HG03565 (cell line): ENCODE measurements around the gene SOWAHB.

ENCODE experiments used
- ATAC-seq: cut with Tn5 transposase; IDR thresholded peaks from one replicate; pipeline ENCODE4 v1.9.1; 2021; ENCODE audit warnings: mild to moderate bottlenecking, moderate library complexity; ENCODE audit not compliant: unreplicated experiment

SOWAHB gene

DNA sequence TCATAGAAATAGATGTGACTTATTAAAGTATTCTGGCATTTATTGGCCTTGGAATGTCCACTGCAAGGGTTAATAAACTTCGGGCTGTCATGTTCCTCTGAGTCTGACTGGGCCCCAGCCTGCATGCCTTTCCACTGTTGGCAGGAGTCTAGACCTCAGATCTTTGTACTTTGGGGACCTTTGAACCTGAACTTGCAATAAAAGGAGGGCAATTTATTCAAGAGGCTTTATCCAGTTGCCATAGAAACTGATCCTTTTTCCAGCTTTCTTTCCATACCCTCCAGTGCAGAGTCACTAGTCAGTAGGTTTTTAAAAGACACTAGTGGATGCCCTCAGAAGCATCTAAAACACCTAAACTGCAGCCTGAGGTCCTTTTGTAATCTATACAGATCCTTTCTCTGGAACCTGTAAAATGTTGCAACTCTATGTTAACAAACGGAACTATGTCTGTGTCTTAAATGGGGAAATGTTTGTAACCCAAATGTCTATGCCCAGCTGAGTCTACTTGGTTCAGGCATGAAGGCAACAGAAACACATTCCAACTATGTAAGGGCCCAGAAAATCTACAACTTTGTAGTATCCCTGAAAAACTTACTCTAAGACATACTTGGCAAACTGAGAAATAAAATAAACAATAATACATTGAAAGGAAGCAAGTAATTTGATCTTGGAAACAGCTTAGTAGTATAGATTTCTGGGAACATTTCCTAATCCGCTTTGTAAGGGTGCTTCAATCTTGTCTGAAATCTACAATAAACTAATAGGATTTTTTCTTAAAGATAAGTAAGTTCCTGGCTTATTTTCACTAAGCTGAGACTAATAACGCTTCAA is 41.5 kb downstream of the SOWAHB start:
- no peak for ATAC-seq

DNA sequence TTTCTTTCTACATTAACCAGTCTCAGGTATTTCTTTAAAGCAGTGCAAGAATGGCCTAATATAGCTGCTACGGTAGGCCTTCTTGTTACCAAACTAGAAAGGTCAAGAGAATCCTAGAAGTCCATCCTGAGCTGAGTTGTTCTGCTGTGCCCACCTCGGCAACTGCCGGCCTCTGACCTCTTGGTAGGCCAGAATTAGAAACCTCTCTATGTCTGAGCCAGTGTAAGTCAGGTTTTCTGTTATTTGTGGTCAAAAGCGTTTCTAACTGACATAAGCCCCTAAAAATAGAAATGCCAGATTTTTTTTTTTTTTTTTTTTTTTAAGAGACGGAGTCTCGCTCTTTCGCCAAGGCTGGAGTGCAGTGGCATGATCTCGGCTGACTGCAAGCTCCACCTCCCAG is 43.1 kb downstream of the SOWAHB start:
- ATAC-seq: no peak

DNA sequence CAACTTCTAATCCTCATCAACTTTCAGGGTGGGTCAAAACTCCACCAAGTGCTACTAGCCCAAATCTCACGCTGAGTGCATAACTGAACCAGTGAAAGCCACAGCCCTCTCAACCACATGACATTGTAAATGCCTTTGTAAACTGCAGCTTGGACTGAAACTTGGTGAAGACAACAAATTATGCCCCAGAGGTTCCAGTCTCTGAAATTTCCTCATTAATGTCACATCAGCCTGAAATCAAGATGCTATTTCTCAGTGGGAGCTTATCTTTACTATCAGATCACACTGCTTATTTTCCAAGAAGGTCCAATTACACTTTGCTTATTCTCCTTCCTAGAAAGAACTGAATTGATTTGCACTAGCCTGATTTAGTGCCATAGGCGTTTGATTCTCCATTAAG is 46.6 kb downstream of the SOWAHB start:
- no peak for ATAC-seq

DNA sequence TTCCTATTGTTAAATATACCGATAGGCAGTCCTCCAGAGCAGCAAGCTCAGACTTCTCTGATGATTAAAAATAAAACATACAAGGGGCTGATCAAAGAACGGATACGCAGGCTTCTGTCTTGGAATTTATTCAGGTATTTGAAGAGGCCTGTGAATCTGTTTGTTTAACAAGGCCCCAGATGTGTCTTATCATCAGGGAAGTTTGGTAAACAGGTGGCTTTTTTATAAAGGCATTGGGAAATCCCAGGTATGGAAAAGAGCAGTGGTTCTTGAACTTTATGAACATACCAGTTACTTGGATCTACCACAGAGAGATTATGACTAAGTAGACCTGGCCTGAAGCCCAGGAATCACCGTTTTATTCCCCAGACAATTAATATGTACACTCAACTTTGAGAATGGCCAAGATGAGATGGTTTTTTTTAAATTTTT is 47.9 kb downstream of the SOWAHB start:
- no peak for ATAC-seq
